Natural killer cell (primary cell): ENCODE data around the gene ETV7. TPM values are rescaled to one million over a fixed set of nuclear protein-coding genes. Genes with fewer than 3 reads are reported as not detected.

Source experiments
- ATAC-seq, 3 donors: fragments of 150-1000 bp in 2 of 3; fragments of 200-7000 bp in 1 of 3; cut with Tn5 transposase; 1 replicate in 1 of 3; 2 replicates in 2 of 3; pipeline ENCODE4 v1.10.0; 2021; ENCODE audit warnings: mild to moderate bottlenecking in 2 of 3, moderate library complexity in 2 of 3
- DNase-seq, 2 donors: peaks; one replicate each; pipeline versions ENCODE4 v3.0.0 to v3.0.0-alpha.2; 2013 to 2021; ENCODE audit warnings: mixed read lengths in 1 of 2
- H3K27ac ChIP-seq: one replicate; pipeline ENCODE4 v1.5.1; 2013; ENCODE audit warnings: mild to moderate bottlenecking, low read length
- H3K27me3 ChIP-seq: one replicate; pipeline ENCODE4 v1.6.1; 2013; ENCODE audit warnings: low read length; ENCODE audit not compliant: control insufficient read depth, insufficient read depth
- H3K36me3 ChIP-seq: one replicate; pipeline ENCODE4 v1.6.1; 2013; ENCODE audit warnings: low read length; ENCODE audit not compliant: control insufficient read depth, insufficient read depth
- H3K4me1 ChIP-seq: one replicate; pipeline ENCODE4 v1.6.1; 2013; ENCODE audit warnings: low read length; ENCODE audit not compliant: control insufficient read depth, insufficient read depth
- H3K4me3 ChIP-seq: one replicate; pipeline ENCODE4 v1.5.1; 2013; ENCODE audit warnings: low read length
- H3K9me3 ChIP-seq: one replicate; pipeline ENCODE4 v1.6.1; 2013; ENCODE audit warnings: low read length; ENCODE audit not compliant: control insufficient read depth, insufficient read depth
- H3K27ac Mint-ChIP-seq, 2 donors: one replicate each; pipeline ENCODE4 v1.8.0; 2022; ENCODE audit warnings: mild to moderate bottlenecking in 2 of 2, mixed read lengths in 2 of 2, moderate library complexity in 1 of 2
- H3K27me3 Mint-ChIP-seq, 2 donors: one replicate each; pipeline ENCODE4 v1.8.0; 2022; ENCODE audit warnings: low read depth in 2 of 2, mixed read lengths in 2 of 2
- H3K36me3 Mint-ChIP-seq: one replicate; pipeline ENCODE4 v1.8.0; 2022; ENCODE audit warnings: mixed read lengths
- H3K4me1 Mint-ChIP-seq, 2 donors: one replicate each; pipeline ENCODE4 v1.8.0; 2022; ENCODE audit warnings: mixed read lengths in 2 of 2
- H3K4me3 Mint-ChIP-seq: one replicate; pipeline ENCODE4 v1.8.0; 2022; ENCODE audit warnings: mild to moderate bottlenecking, moderate library complexity, mixed read lengths
- H3K9me3 Mint-ChIP-seq, 2 donors: one replicate each; pipeline ENCODE4 v1.8.0; 2022; ENCODE audit warnings: mixed read lengths in 2 of 2
- CTCF ChIP-seq: fragments of 200-600 bp; IDR thresholded peaks from one replicate; pipeline ENCODE4 v1.8.0; 2022; ENCODE audit warnings: antibody characterized with exemption
- WGBS: methylation state at CpG from one replicate; pipeline ENCODE4 v1.1.7; 2013; ENCODE audit warnings: missing lambda C conversion rate; ENCODE audit not compliant: insufficient coverage; 5-methylcytosine and 5-hydroxymethylcytosine counted together
- intact Hi-C: fragments of 100-400 bp; cut with micrococcal nuclease; formaldehyde crosslinking; loops from one replicate; pipeline ENCODE4 v1.14.2; 2022
- total RNA-seq, 4 donors: library from RNA; stranded (reverse); fragments of 120-200 nt in 1 of 4; gene quantifications; one replicate each; pipeline versions ENCODE4 v1.2.3 to v1.2.4, GENCODE V29; 2013 to 2022

The ETV7 gene
- total RNA-seq, 3 donors from 2014 or later (not counting 1 experiment from before 2014, with no cell fraction given): 0.96 to 2.8 (median 1.7) TPM

GRCh38 chr6:36375644-36376155 is 11.8 kb downstream of the ETV7 start:
- no peak for DNase-seq
- Mint-ChIP-seq H3K4me1 (no peaks in the 10 kb centered on the region), H3K9me3 (no peaks in the 10 kb centered on the region), H3K36me3 (no peaks in the 10 kb centered on the region), H3K27me3 (peaks cover 0 to 4% of the 10 kb centered on the region in 2 donors), H3K4me3 (no peak overlapping the region), H3K27ac (no peak overlapping the region)
- no peak overlapping the region for H3K4me3 ChIP-seq
- no peaks in the 10 kb centered on the region for H3K4me1 ChIP-seq
- 93% methylated on average over 20 of the region's 20 CpGs for WGBS
- no peaks in the 10 kb centered on the region for H3K9me3 ChIP-seq
- TF ChIP-seq CTCF: no peak
- no peaks in the 10 kb centered on the region for H3K27me3 ChIP-seq
- H3K27ac ChIP-seq: no peak overlapping the region
- intact Hi-C loops: no loop called here
- ATAC-seq: no peak
- H3K36me3 ChIP-seq: no peaks in the 10 kb centered on the region

GRCh38 chr6:36374972-36375371 is 12.5 kb downstream of the ETV7 start:
- ATAC-seq: no peak
- Mint-ChIP-seq H3K4me3 (no peak overlapping the region), H3K36me3 (no peaks in the 10 kb centered on the region), H3K9me3 (no peaks in the 10 kb centered on the region), H3K4me1 (no peaks in the 10 kb centered on the region), H3K27me3 (peaks cover 0 to 4% of the 10 kb centered on the region in 2 donors), H3K27ac (no peak overlapping the region)
- 93% methylated on average over 8 of the region's 8 CpGs for WGBS
- no peak for DNase-seq
- no peak overlapping the region for H3K4me3 ChIP-seq
- intact Hi-C loops: no loop called here
- no peak for TF ChIP-seq CTCF
- H3K27ac ChIP-seq: no peak overlapping the region
- H3K9me3 ChIP-seq: no peaks in the 10 kb centered on the region
- no peaks in the 10 kb centered on the region for H3K4me1 ChIP-seq
- no peaks in the 10 kb centered on the region for H3K36me3 ChIP-seq
- H3K27me3 ChIP-seq: no peaks in the 10 kb centered on the region

GRCh38 chr6:36374194-36374593 is 13.3 kb downstream of the ETV7 start:
- DNase-seq (no peak), ATAC-seq (no peak)
- Histone ChIP-seq H3K27me3 (no peaks in the 10 kb centered on the region), H3K27ac (no peak overlapping the region), H3K9me3 (no peaks in the 10 kb centered on the region), H3K36me3 (no peaks in the 10 kb centered on the region), H3K4me1 (peaks cover 6% of the 10 kb centered on the region), H3K4me3 (no peak overlapping the region)
- no peaks in the 10 kb centered on the region for H3K9me3 Mint-ChIP-seq
- H3K27me3 Mint-ChIP-seq: peaks cover 0 to 4% of the 10 kb centered on the region in 2 donors
- peaks cover 0 to 4% of the 10 kb centered on the region in 2 donors for H3K4me1 Mint-ChIP-seq
- TF ChIP-seq CTCF: no peak
- intact Hi-C loops: no loop called here
- no peaks in the 10 kb centered on the region for H3K36me3 Mint-ChIP-seq
- H3K4me3 Mint-ChIP-seq: no peak overlapping the region
- no peak overlapping the region for H3K27ac Mint-ChIP-seq
- 88% methylated on average over 4 of the region's 4 CpGs for WGBS

- WGBS: 82% methylated on average over 15 of the region's 15 CpGs
- peaks cover 0 to 4% of the 10 kb centered on the region in 2 donors for H3K27me3 Mint-ChIP-seq
- DNase-seq (no peak), ATAC-seq (no peak)
- Histone ChIP-seq H3K27me3 (no peaks in the 10 kb centered on the region), H3K4me1 (peaks cover 7% of the 10 kb centered on the region), H3K4me3 (no peak overlapping the region), H3K9me3 (no peaks in the 10 kb centered on the region), H3K36me3 (no peaks in the 10 kb centered on the region), H3K27ac (no peak overlapping the region)
- TF ChIP-seq CTCF: no peak
- no peaks in the 10 kb centered on the region for H3K9me3 Mint-ChIP-seq
- intact Hi-C loops: no loop called here
- peaks cover 0 to 4% of the 10 kb centered on the region in 2 donors for H3K4me1 Mint-ChIP-seq
- H3K4me3 Mint-ChIP-seq: no peak overlapping the region
- no peaks in the 10 kb centered on the region for H3K36me3 Mint-ChIP-seq
- no peak overlapping the region for H3K27ac Mint-ChIP-seq
Measured at GRCh38 chr6:36373368-36374019, 14.0 kb downstream of the ETV7 start.
